GM12878 (cell line): Measurements from ENCODE around the gene PPP1R3G. TPM values are rescaled to one million over a fixed set of nuclear protein-coding genes. Genes with fewer than 3 reads are reported as not detected.

Source experiments
- ATAC-seq: fragments of 200-7000 bp; cut with Tn5 transposase; 3 replicates; pipeline ENCODE4 v1.9.1; 2020; ENCODE audit warnings: mild to moderate bottlenecking, moderate library complexity
- BruUV-seq: library from RNA; stranded (reverse); fragments of 400-500 nt; replicated peaks from 2 replicates; lab custom pipeline; 2021; lab: Mats Ljungman, UMichigan
- CTCF ChIA-PET: fragments of 300-600 bp; sonication (Branson Sonifier 250); formaldehyde crosslinking; extraction: SDS; loops from one replicate; lab custom pipeline; 2021; ENCODE audit warnings: inconsistent platforms; lab: Yijun Ruan, JAX
- POLR2A ChIA-PET: fragments of 350-600 bp; formaldehyde crosslinking; extraction: SDS; loops from one replicate; lab custom pipeline; 2021; ENCODE audit warnings: inconsistent platforms; lab: Charles Lee
- RAD21 ChIA-PET: fragments of 300-600 bp; sonication (Branson Sonifier 250); formaldehyde crosslinking; loops from one replicate; lab custom pipeline; 2023; ENCODE audit warnings: antibody characterized with exemption; ENCODE audit not compliant: unreplicated experiment; lab: Charles Lee
- SMC1A ChIA-PET: fragments of 300-600 bp; sonication (Branson Sonifier 250); formaldehyde crosslinking; loops from one replicate; lab custom pipeline; 2023; ENCODE audit not compliant: unreplicated experiment, uncharacterized antibody; lab: Charles Lee
- DNase-seq: peaks from one replicate; pipeline ENCODE4 v3.0.0-alpha.2; 2011; ENCODE audit warnings: low read depth, low spot score
- FAIRE-seq: peaks from 3 replicates; lab custom pipeline; 2011; peaks lifted over from hg19 to GRCh38; lab: Jason Lieb, UNC
- H2AFZ ChIP-seq: 2 replicates; pipeline ENCODE4 v1.6.0; 2011; ENCODE audit warnings: low read depth, low read length, control low read depth; ENCODE audit not compliant: control insufficient read depth
- H3K27ac ChIP-seq: 2 replicates; pipeline ENCODE4 v1.5.1; 2011; ENCODE audit warnings: control low read depth; ENCODE audit not compliant: control insufficient read depth, insufficient read depth
- H3K27me3 ChIP-seq, 2 experiments: replicated peaks in 1 of 2; 2 replicates each; pipeline versions ENCODE4 v1.6.0 to v1.6.1; 2011; ENCODE audit warnings: low read length in 1 of 2; ENCODE audit not compliant: control insufficient read depth in 2 of 2, insufficient read depth in 2 of 2
- H3K36me3 ChIP-seq, 2 experiments: 2 replicates each; pipeline ENCODE4 v1.5.1; 2011; ENCODE audit warnings: low read length in 1 of 2; ENCODE audit not compliant: control insufficient read depth in 2 of 2, insufficient read depth in 2 of 2
- H3K4me1 ChIP-seq: 2 replicates; pipeline ENCODE4 v1.6.1; 2011; ENCODE audit warnings: mild to moderate bottlenecking, low read length, moderate library complexity, mixed read lengths; ENCODE audit not compliant: control insufficient read depth, insufficient read depth
- H3K4me2 ChIP-seq: 2 replicates; pipeline ENCODE4 v1.6.0; 2011; ENCODE audit warnings: control low read depth; ENCODE audit not compliant: control insufficient read depth, insufficient read depth
- H3K4me3 ChIP-seq: fragments of 200-600 bp; sonication (generic); 2 replicates; pipeline ENCODE4 v1.5.1; 2016
- H3K79me2 ChIP-seq: 2 replicates; pipeline ENCODE4 v1.6.0; 2011; ENCODE audit warnings: low read length; ENCODE audit not compliant: control insufficient read depth, insufficient read depth
- H3K9ac ChIP-seq: 2 replicates; pipeline ENCODE4 v1.8.0; 2011; ENCODE audit warnings: low read length, control low read depth, mixed read lengths; ENCODE audit not compliant: control insufficient read depth, insufficient read depth
- H3K9me3 ChIP-seq: replicated peaks from 3 replicates; pipeline ENCODE4 v1.5.1; 2011; ENCODE audit warnings: mild to moderate bottlenecking, low read length; ENCODE audit not compliant: control insufficient read depth, insufficient read depth
- H4K20me1 ChIP-seq: 2 replicates; pipeline ENCODE4 v1.6.0; 2011; ENCODE audit not compliant: control insufficient read depth, insufficient read depth
- CREB1 ChIP-seq: IDR thresholded peaks from 2 replicates; pipeline ENCODE4 v1.6.1; 2012; ENCODE audit warnings: low read depth, mild to moderate bottlenecking, inconsistent platforms
- CREM ChIP-seq: IDR thresholded peaks from 2 replicates; pipeline ENCODE4 v1.6.1; 2014; ENCODE audit warnings: antibody characterized with exemption, low read depth
- DPF2 ChIP-seq: fragments of 450-650 bp; IDR thresholded peaks from 2 replicates; pipeline ENCODE4 v1.6.1; 2017; ENCODE audit warnings: mild to moderate bottlenecking
- EED ChIP-seq: sonication (generic); IDR thresholded peaks from 2 replicates; pipeline ENCODE4 v1.6.1; 2016; ENCODE audit warnings: antibody characterized with exemption, low read depth
- GATAD2B ChIP-seq: fragments of 450-650 bp; conservative IDR thresholded peaks from 2 replicates; pipeline ENCODE4 v1.6.1; 2017; ENCODE audit warnings: low read depth, mild to moderate bottlenecking, moderate library complexity
- HCFC1 ChIP-seq: fragments of 150-350 bp; IDR thresholded peaks from 2 replicates; pipeline ENCODE4 v1.6.1; 2014; ENCODE audit warnings: low read length
- HDGF ChIP-seq: fragments of 450-650 bp; IDR thresholded peaks from 2 replicates; pipeline ENCODE4 v1.6.1; 2016; ENCODE audit warnings: antibody characterized with exemption
- IKZF2 ChIP-seq, 2 experiments: fragments of 450-650 bp; IDR thresholded peaks; 2 replicates each; pipeline ENCODE4 v1.6.1; 2017; ENCODE audit warnings: mild to moderate bottlenecking in 2 of 2, moderate library complexity in 2 of 2
- JUNB ChIP-seq: IDR thresholded peaks from 2 replicates; pipeline ENCODE4 v1.6.1; 2016; ENCODE audit warnings: antibody characterized with exemption, mild to moderate bottlenecking
- NFIC ChIP-seq: IDR thresholded peaks from 2 replicates; pipeline ENCODE4 v1.6.1; 2012; ENCODE audit warnings: low read depth, mild to moderate bottlenecking, inconsistent platforms, low read length, moderate library complexity
- PML ChIP-seq: IDR thresholded peaks from 2 replicates; pipeline ENCODE4 v1.6.1; 2012; ENCODE audit warnings: low read length, inconsistent platforms
- RUNX3 ChIP-seq: IDR thresholded peaks from 2 replicates; pipeline ENCODE4 v1.6.1; 2012; ENCODE audit warnings: low read length, inconsistent platforms
- SP1 ChIP-seq: IDR thresholded peaks from one replicate; pipeline ENCODE4 v1.6.1; 2011; ENCODE audit warnings: low read depth, low read length
- SREBF1 ChIP-seq: IDR thresholded peaks from 2 replicates; pipeline ENCODE4 v1.6.1; 2012; ENCODE audit warnings: mild to moderate bottlenecking, low read length
- SREBF2 ChIP-seq: IDR thresholded peaks from 2 replicates; pipeline ENCODE4 v1.6.1; 2012; ENCODE audit warnings: mild to moderate bottlenecking, low read length
- USF1 ChIP-seq: IDR thresholded peaks from 2 replicates; pipeline ENCODE4 v1.6.1; 2011; ENCODE audit warnings: borderline replicate concordance, low read depth, mild to moderate bottlenecking, moderate library complexity, mixed read lengths, low read length; ENCODE audit not compliant: insufficient read depth; ENCODE audit errors: extremely low read length
- ZNF384 ChIP-seq: IDR thresholded peaks from 2 replicates; pipeline ENCODE4 v1.6.1; 2012; ENCODE audit warnings: low read depth, mild to moderate bottlenecking, low read length, improper control_type of control experiment, borderline replicate concordance
- WGBS: methylation state at CpG from one replicate; pipeline ENCODE4 v1.1.6; 2016; ENCODE audit warnings: low lambda C conversion rate; ENCODE audit not compliant: insufficient replicate concordance, insufficient coverage; ENCODE audit errors: missing lambda C conversion rate; 5-methylcytosine and 5-hydroxymethylcytosine counted together
- in situ Hi-C: fragments of 300-500 bp; cut with MboI; formaldehyde crosslinking; loops from 9 replicates; pipeline ENCODE4 v1.14.3; 2018; ENCODE audit warnings: mixed read lengths
- intact Hi-C: fragments of 100-400 bp; cut with micrococcal nuclease; formaldehyde crosslinking; loops from one replicate; pipeline ENCODE4 v1.14.2; 2022; ENCODE audit not compliant: unreplicated experiment
- polyA plus RNA-seq, 11 experiments: library from polyadenylated mRNA; depleted of rRNA in 4 of 11; unstranded in 6 of 11; stranded (reverse) in 5 of 11; fragments of >200 nt; fragmentation: Nextera tagmentation in 4 of 11; fragmentation: Illumina TruSeq in 1 of 11; extraction: Ambion mirVana in 4 of 11; extraction: Trizol in 1 of 11; gene quantifications; 1 replicate in 1 of 11; 2 replicates in 10 of 11; pipeline versions ENCODE4 v1.2.1 to v1.2.3, GENCODE V29; 2011 to 2016; ENCODE audit warnings: inconsistent platforms in 2 of 11, missing spikeins in 2 of 11, low read depth in 1 of 11
- total RNA-seq, 4 experiments: library from RNA; depleted of rRNA in 3 of 4; stranded (reverse); fragments of >200 nt in 3 of 4; fragmentation: Illumina TruSeq in 1 of 4; extraction: Trizol in 1 of 4; gene quantifications; 2 replicates each; pipeline versions ENCODE4 v1.2.1 to v1.2.3, GENCODE V29; 2013 to 2021
- TF ChIP-seq, protein P1 (sequence below): IDR thresholded peaks from 2 replicates; pipeline ENCODE4 v1.6.1; 2012; ENCODE audit warnings: low read length, inconsistent platforms
- TF ChIP-seq, protein P2 (sequence below): IDR thresholded peaks from 2 replicates; pipeline ENCODE4 v1.6.1; 2012; ENCODE audit warnings: improper control_type of control experiment, low read depth, low read length; ENCODE audit not compliant: insufficient replicate concordance

PPP1R3G gene
- total and polyA plus RNA-seq, 10 of the 15 experiments (the other 5 are each of a cell fraction or from before 2014, with no cell fraction given): 0.01 to 0.10 (median 0.04) TPM; not detected in 4

DNA sequence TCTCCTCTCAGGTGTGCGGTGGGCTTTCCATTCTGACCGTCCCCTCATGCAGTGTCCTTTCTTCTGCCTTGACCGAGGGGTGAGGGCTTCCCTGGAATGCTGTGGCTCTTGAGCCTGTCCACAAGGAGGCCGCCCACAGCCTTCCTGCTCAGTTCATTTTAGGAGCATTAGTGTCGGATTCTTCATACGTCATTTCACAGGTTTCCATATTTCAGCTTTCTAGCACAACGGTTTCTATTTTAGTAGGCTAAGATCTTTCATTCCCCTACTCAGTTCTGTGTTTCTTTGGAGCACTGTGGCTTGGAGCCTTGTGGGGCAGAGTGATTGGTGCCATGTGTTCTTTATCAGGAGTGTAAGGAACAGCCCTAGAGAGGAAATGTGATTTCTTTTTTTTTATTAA lies 5.5 kb downstream of the PPP1R3G start:
- Histone ChIP-seq H3K4me1 (peaks cover 44% of the 10 kb centered on the region), H3K4me2 (peak overlapping the region; percentile 45), H3K79me2 (no peaks in the 10 kb centered on the region), H4K20me1 (no peaks in the 10 kb centered on the region), H3K27me3 (peaks cover 8 to 9% of the 10 kb centered on the region in 2 experiments), H2AFZ (no peak overlapping the region), H3K9ac (no peak overlapping the region), H3K9me3 (no peaks in the 10 kb centered on the region; the same call in 2 of the 3 replicates), H3K27ac (no peak overlapping the region), H3K4me3 (no peak overlapping the region), H3K36me3 (no peaks in the 10 kb centered on the region)
- ChIA-PET RAD21 (no interaction called here), SMC1A (interaction anchor here (1.2 kb wide), 1 partner anchor 148 kb away, joined by 3 read pairs; no protein-coding TSS in a partner anchor), CTCF (no interaction called here), POLR2A (interaction anchor here (0.5 kb wide), 1 partner anchor 357 kb away, joined by 4 read pairs; no protein-coding TSS in a partner anchor)
- 10% methylated on average over 7 of the region's 7 CpGs for WGBS
- DNase-seq (no peak), FAIRE-seq (no peak), ATAC-seq (peak; percentile 59)
- intact Hi-C loops (no loop called here), in situ Hi-C loops (no loop called here)
- BruUV-seq: no TSS peak
- no peak for TF ChIP-seq GATAD2B
- TF ChIP-seq, protein P1, sequence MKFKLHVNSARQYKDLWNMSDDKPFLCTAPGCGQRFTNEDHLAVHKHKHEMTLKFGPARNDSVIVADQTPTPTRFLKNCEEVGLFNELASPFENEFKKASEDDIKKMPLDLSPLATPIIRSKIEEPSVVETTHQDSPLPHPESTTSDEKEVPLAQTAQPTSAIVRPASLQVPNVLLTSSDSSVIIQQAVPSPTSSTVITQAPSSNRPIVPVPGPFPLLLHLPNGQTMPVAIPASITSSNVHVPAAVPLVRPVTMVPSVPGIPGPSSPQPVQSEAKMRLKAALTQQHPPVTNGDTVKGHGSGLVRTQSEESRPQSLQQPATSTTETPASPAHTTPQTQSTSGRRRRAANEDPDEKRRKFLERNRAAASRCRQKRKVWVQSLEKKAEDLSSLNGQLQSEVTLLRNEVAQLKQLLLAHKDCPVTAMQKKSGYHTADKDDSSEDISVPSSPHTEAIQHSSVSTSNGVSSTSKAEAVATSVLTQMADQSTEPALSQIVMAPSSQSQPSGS: 0 out of 2 replicates have a peak, but pooled peaks have one; percentile 34
- TF ChIP-seq HDGF: no peak
- 0 out of 2 replicates have a peak, but pooled peaks have one; percentile 11 for TF ChIP-seq CREB1
- TF ChIP-seq CREM: 0 out of 2 replicates have a peak, but pooled peaks have one; percentile 33
- TF ChIP-seq DPF2: no peak
- TF ChIP-seq SP1: no peak
- no peak for TF ChIP-seq SREBF2
- TF ChIP-seq RUNX3: peak; percentile 24; the same call in 1 of the 2 replicates
- TF ChIP-seq JUNB: peak; percentile 52; the same call in 1 of the 2 replicates
- TF ChIP-seq HCFC1: no peak
- TF ChIP-seq EED: peak; percentile 75
- TF ChIP-seq PML: no peak
- 0 out of 2 replicates have a peak, but pooled peaks have one; percentile 26 for TF ChIP-seq NFIC
- TF ChIP-seq IKZF2 (IDR thresholded peaks at IDR 0.05): 0 out of 4 replicates have a peak, but pooled peaks of 1 of the 2 experiments have one; percentile 15
- TF ChIP-seq USF1: no peak
- no peak for TF ChIP-seq SREBF1
- TF ChIP-seq, protein P2, sequence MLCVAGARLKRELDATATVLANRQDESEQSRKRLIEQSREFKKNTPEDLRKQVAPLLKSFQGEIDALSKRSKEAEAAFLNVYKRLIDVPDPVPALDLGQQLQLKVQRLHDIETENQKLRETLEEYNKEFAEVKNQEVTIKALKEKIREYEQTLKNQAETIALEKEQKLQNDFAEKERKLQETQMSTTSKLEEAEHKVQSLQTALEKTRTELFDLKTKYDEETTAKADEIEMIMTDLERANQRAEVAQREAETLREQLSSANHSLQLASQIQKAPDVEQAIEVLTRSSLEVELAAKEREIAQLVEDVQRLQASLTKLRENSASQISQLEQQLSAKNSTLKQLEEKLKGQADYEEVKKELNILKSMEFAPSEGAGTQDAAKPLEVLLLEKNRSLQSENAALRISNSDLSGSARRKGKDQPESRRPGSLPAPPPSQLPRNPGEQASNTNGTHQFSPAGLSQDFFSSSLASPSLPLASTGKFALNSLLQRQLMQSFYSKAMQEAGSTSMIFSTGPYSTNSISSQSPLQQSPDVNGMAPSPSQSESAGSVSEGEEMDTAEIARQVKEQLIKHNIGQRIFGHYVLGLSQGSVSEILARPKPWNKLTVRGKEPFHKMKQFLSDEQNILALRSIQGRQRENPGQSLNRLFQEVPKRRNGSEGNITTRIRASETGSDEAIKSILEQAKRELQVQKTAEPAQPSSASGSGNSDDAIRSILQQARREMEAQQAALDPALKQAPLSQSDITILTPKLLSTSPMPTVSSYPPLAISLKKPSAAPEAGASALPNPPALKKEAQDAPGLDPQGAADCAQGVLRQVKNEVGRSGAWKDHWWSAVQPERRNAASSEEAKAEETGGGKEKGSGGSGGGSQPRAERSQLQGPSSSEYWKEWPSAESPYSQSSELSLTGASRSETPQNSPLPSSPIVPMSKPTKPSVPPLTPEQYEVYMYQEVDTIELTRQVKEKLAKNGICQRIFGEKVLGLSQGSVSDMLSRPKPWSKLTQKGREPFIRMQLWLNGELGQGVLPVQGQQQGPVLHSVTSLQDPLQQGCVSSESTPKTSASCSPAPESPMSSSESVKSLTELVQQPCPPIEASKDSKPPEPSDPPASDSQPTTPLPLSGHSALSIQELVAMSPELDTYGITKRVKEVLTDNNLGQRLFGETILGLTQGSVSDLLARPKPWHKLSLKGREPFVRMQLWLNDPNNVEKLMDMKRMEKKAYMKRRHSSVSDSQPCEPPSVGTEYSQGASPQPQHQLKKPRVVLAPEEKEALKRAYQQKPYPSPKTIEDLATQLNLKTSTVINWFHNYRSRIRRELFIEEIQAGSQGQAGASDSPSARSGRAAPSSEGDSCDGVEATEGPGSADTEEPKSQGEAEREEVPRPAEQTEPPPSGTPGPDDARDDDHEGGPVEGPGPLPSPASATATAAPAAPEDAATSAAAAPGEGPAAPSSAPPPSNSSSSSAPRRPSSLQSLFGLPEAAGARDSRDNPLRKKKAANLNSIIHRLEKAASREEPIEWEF: no peak
- TF ChIP-seq ZNF384: no peak
